Ectodermal cell (in vitro differentiated cells): ENCODE data around the gene MT1B.

Experiments used
- H3K27ac ChIP-seq: 2 replicates; pipeline ENCODE4 v1.7.0; 2013; ENCODE audit warnings: mild to moderate bottlenecking, low read depth, low read length; ENCODE audit not compliant: insufficient read depth, poor library complexity, severe bottlenecking
- H3K27me3 ChIP-seq: 2 replicates; pipeline ENCODE4 v1.7.0; 2013; ENCODE audit warnings: mild to moderate bottlenecking, low read length; ENCODE audit not compliant: insufficient read depth, control insufficient read depth, poor library complexity, severe bottlenecking
- H3K36me3 ChIP-seq: one replicate; pipeline ENCODE4 v1.7.0; 2013; ENCODE audit warnings: low read length; ENCODE audit not compliant: control insufficient read depth, insufficient read depth
- H3K4me1 ChIP-seq: one replicate; pipeline ENCODE4 v1.7.0; 2013; ENCODE audit warnings: low read length; ENCODE audit not compliant: control insufficient read depth, insufficient read depth
- H3K4me3 ChIP-seq: 2 replicates; pipeline ENCODE4 v1.7.0; 2013; ENCODE audit warnings: low read depth, low read length, control low read depth; ENCODE audit not compliant: insufficient read depth
- H3K9me3 ChIP-seq: 2 replicates; pipeline ENCODE4 v1.7.0; 2013; ENCODE audit warnings: mild to moderate bottlenecking, low read length, moderate library complexity; ENCODE audit not compliant: control insufficient read depth
- WGBS, 2 experiments: methylation state at CpG; one replicate each; pipeline ENCODE4 v1.1.7; 2013; ENCODE audit warnings: missing lambda C conversion rate in 2 of 2; 5-methylcytosine and 5-hydroxymethylcytosine counted together

Gene MT1B

GRCh38 chr16:56630134-56630533, 21.6 kb upstream of the MT1B start:
- H3K36me3 ChIP-seq, result no peaks in the 10 kb centered on the region

GRCh38 chr16:56631197-56631596, 20.5 kb upstream of the MT1B start:
- Histone ChIP-seq H3K27ac (no peak overlapping the region), H3K4me1 (no peaks in the 10 kb centered on the region), H3K27me3 (peaks cover 96% of the 10 kb centered on the region), H3K4me3 (no peak overlapping the region), H3K36me3 (no peaks in the 10 kb centered on the region), H3K9me3 (no peaks in the 10 kb centered on the region)
- 61 to 62% methylated on average over 10 of the region's 10 CpGs for WGBS, 2 experiments

More at GRCh38 chr16:56630134-56630533, 21.6 kb upstream of the MT1B start:
- Histone ChIP-seq H3K9me3 (no peaks in the 10 kb centered on the region), H3K27me3 (peaks cover 96% of the 10 kb centered on the region), H3K4me1 (no peaks in the 10 kb centered on the region), H3K4me3 (no peak overlapping the region), H3K27ac (no peak overlapping the region)
- WGBS, 2 experiments, result 78 to 90% methylated on average over 3 of the region's 3 CpGs

GRCh38 chr16:56631832-56632155, 19.9 kb upstream of the MT1B start:
- Histone ChIP-seq H3K36me3 (no peaks in the 10 kb centered on the region), H3K9me3 (no peaks in the 10 kb centered on the region), H3K27ac (no peak overlapping the region), H3K4me3 (peak overlapping the region; percentile 10), H3K27me3 (peaks cover 96% of the 10 kb centered on the region), H3K4me1 (no peaks in the 10 kb centered on the region)
- 11 to 13% methylated on average over 14 of the region's 14 CpGs for WGBS, 2 experiments

- H3K27me3 ChIP-seq, result peaks cover 96% of the 10 kb centered on the region
- H3K4me3 ChIP-seq, result peak within 1 kb of the TSS; percentile 10
- H3K9me3 ChIP-seq, result no peaks in the 10 kb centered on the region
- H3K4me1 ChIP-seq, result no peaks in the 10 kb centered on the region
- WGBS, 2 experiments, result 1% methylated on average over 61 of the region's 61 CpGs
- H3K27ac ChIP-seq, result no peak within 1 kb of the TSS
- no peaks in the 10 kb centered on the region for H3K36me3 ChIP-seq
These were observed 19.4 kb upstream of the MT1B start, which contains the start of gene MT1M for GRCh38 chr16:56632156-56632847. Gene MT1M, plus strand, starts transcription at chr16:56632659. Its CDS starts 73 bp downstream, at chr16:56632732.

GRCh38 chr16:56632848-56633365, 18.8 kb upstream of the MT1B start:
- no peaks in the 10 kb centered on the region for H3K4me1 ChIP-seq
- 4 to 6% methylated on average over 6 of the region's 6 CpGs for WGBS, 2 experiments
- H3K27ac ChIP-seq, result no peak overlapping the region
- H3K27me3 ChIP-seq, result peaks cover 99% of the 10 kb centered on the region
- no peaks in the 10 kb centered on the region for H3K36me3 ChIP-seq
- H3K9me3 ChIP-seq, result no peaks in the 10 kb centered on the region
- no peak overlapping the region for H3K4me3 ChIP-seq

- Histone ChIP-seq H3K4me3 (no peak overlapping the region), H3K27me3 (peaks cover 100% of the 10 kb centered on the region), H3K4me1 (no peaks in the 10 kb centered on the region), H3K9me3 (no peaks in the 10 kb centered on the region), H3K27ac (no peak overlapping the region), H3K36me3 (no peaks in the 10 kb centered on the region)
- 37 to 43% methylated on average over 7 of the region's 7 CpGs for WGBS, 2 experiments
These were observed 18.2 kb upstream of the MT1B start for GRCh38 chr16:56633535-56633934.

- Histone ChIP-seq H3K4me1 (no peaks in the 10 kb centered on the region), H3K27ac (no peak overlapping the region), H3K27me3 (peaks cover 100% of the 10 kb centered on the region), H3K9me3 (no peaks in the 10 kb centered on the region), H3K36me3 (no peaks in the 10 kb centered on the region), H3K4me3 (no peak overlapping the region)
- 3% methylated on average over 47 of the region's 47 CpGs for WGBS, 2 experiments
These were observed 16.8 kb upstream of the MT1B start for GRCh38 chr16:56634715-56635440.

- no peaks in the 10 kb centered on the region for H3K4me1 ChIP-seq
- H3K36me3 ChIP-seq, result no peaks in the 10 kb centered on the region
- no peak overlapping the region for H3K4me3 ChIP-seq
- WGBS, 2 experiments, result 2 to 3% methylated on average over 40 of the region's 40 CpGs
- no peak overlapping the region for H3K27ac ChIP-seq
- peaks cover 100% of the 10 kb centered on the region for H3K27me3 ChIP-seq
- no peaks in the 10 kb centered on the region for H3K9me3 ChIP-seq
These were observed 16.2 kb upstream of the MT1B start for GRCh38 chr16:56635441-56635967.

- Histone ChIP-seq H3K9me3 (no peaks in the 10 kb centered on the region), H3K27me3 (peaks cover 100% of the 10 kb centered on the region), H3K36me3 (no peaks in the 10 kb centered on the region), H3K27ac (no peak overlapping the region), H3K4me1 (no peaks in the 10 kb centered on the region), H3K4me3 (no peak overlapping the region)
- 18% methylated on average over 9 of the region's 9 CpGs for WGBS, 2 experiments
These were observed 14.9 kb upstream of the MT1B start for GRCh38 chr16:56636616-56637413.
